Heart left ventricle (tissue), 16 donors: Measurements from ENCODE around the gene AP4M1. TPM values are rescaled to one million over a fixed set of nuclear protein-coding genes. Genes with fewer than 3 reads are reported as not detected.

Experiments used
- ATAC-seq, 4 donors: fragments of 200-7000 bp; cut with Tn5 transposase; one replicate each; pipeline ENCODE4 v1.9.1; 2020 to 2022; ENCODE audit warnings: moderate library complexity in 4 of 4, mild to moderate bottlenecking in 3 of 4, moderate number of reproducible peaks in 1 of 4
- DNase-seq, 5 donors: peaks; one replicate each; pipeline ENCODE4 v3.0.0-alpha.2; 2020
- H3K27ac ChIP-seq, 12 donors: fragments of 200-600 bp; sonication (generic) in 4 of 12; one replicate each; pipeline versions ENCODE4 v1.5.0 to v1.8.0; 2016 to 2022; ENCODE audit warnings: mild to moderate bottlenecking in 2 of 12
- H3K27me3 ChIP-seq, 9 donors: fragments of 200-600 bp; sonication (generic) in 2 of 9; one replicate each; pipeline versions ENCODE4 v1.5.1 to v1.8.0; 2016 to 2022; ENCODE audit warnings: mild to moderate bottlenecking in 3 of 9
- H3K36me3 ChIP-seq, 9 donors: fragments of 200-600 bp; sonication (generic) in 2 of 9; one replicate each; pipeline versions ENCODE4 v1.5.0 to v1.8.0; 2018 to 2022; ENCODE audit warnings: mild to moderate bottlenecking in 2 of 9
- H3K4me1 ChIP-seq, 12 donors: fragments of 200-600 bp; sonication (generic) in 4 of 12; one replicate each; pipeline versions ENCODE4 v1.5.0 to v1.8.0; 2016 to 2022; ENCODE audit warnings: mild to moderate bottlenecking in 3 of 12
- H3K4me3 ChIP-seq, 12 donors: fragments of 200-600 bp; sonication (generic) in 4 of 12; one replicate each; pipeline versions ENCODE4 v1.5.0 to v1.8.0; 2017 to 2022; ENCODE audit warnings: mild to moderate bottlenecking in 9 of 12, moderate library complexity in 4 of 12
- H3K9me3 ChIP-seq, 12 donors: fragments of 200-600 bp; sonication (generic) in 4 of 12; one replicate each; pipeline versions ENCODE4 v1.5.0 to v1.8.0; 2016 to 2022; ENCODE audit warnings: mild to moderate bottlenecking in 1 of 12
- CTCF ChIP-seq, 12 donors: fragments of 200-600 bp; sonication (generic) in 4 of 12; IDR thresholded peaks; one replicate each; pipeline versions ENCODE4 v1.5.0 to v1.8.0; 2018 to 2022; ENCODE audit warnings: antibody characterized with exemption in 12 of 12, mild to moderate bottlenecking in 5 of 12
- POLR2A ChIP-seq, 2 donors: fragments of 450-650 bp; IDR thresholded peaks; one replicate each; pipeline ENCODE4 v1.6.1; 2017; ENCODE audit warnings: antibody characterized with exemption in 2 of 2, mild to moderate bottlenecking in 2 of 2, moderate library complexity in 2 of 2
- WGBS, 4 donors: extraction: QIAGEN DNeasy Blood & Tissue Kit in 2 of 4; methylation state at CpG; one replicate each; pipeline versions ENCODE4 v1.1.5 to v1.1.7; 2013 to 2018; 5-methylcytosine and 5-hydroxymethylcytosine counted together
- intact Hi-C, 10 donors: fragments of 100-400 bp; cut with DNase I; formaldehyde crosslinking; loops; one replicate each; pipeline versions ENCODE4 v1.11.1 to v1.14.2; 2022
- polyA plus RNA-seq, 2 donors: library from polyadenylated mRNA; stranded (reverse); fragments of 200-250 nt; gene quantifications; one replicate each; pipeline ENCODE4 v1.2.3, GENCODE V29; 2013
- total RNA-seq, 9 donors: library from RNA; depleted of rRNA in 2 of 9; stranded (reverse); fragments of >200 nt in 2 of 9; fragmentation: NEBNext Ultra II Directional in 3 of 9; extraction: Animal tissue kit (Norgen Biotek cat#: 25700) in 3 of 9; gene quantifications; one replicate each; pipeline versions ENCODE4 v1.1.0 to v1.2.4, GENCODE V29; 2016 to 2023
- donor health status: ischemic (EF 13 %, LVEDD 7.1; RV severe dilation, severe dysfunction).
- donor health status: healthy with polysubstance abuse.
- donor health status: DM: no; HTN: yes; CAD: no.
- donor health status: DM: no; HTN: no; CAD: no.
- donor health status: ischemic (EF 25% LVEDD 6.9; RV normal size, moderate dysfunction).
- donor health status: ischemic (EF 25% LVEDD 5.7; RV mildly dilated, moderate dysfunction).
- donor health status: healthy.
- donor health status: DM: yes; HTN: yes; CAD: no.
- donor health status: ischemic (EF 35%, LVEDD 5.7; RV mildly dilated, moderate dysfunction).
- donor health status: nonischemic (EF 11% LVEDD 7.7; RV severe dilation, severe dysfunction).
- donor health status: DM: yes; HTN: yes; CAD: no.
- donor health status: PGD.
- donor health status: ischemic (EF 29% LVEDD 5.4; RV normal size, mild dysfunction).
- donor health status: nonischemic (EF 23%, LVEDD 6.1; RV moderate dilation, normal function).

Gene AP4M1
- total and polyA plus RNA-seq, 11 donors = 8.9 to 19.3 (median 12.3) TPM

- intact Hi-C loops = no loop called here
- 79 to 81% (median 80%) methylated on average over 8 to 9 of the region's 9 CpGs for WGBS, 4 donors
- no peak for DNase-seq
- H3K27ac ChIP-seq = no peak overlapping the region
- no peak overlapping the region for H3K4me3 ChIP-seq
- no peaks in the 10 kb centered on the region for H3K9me3 ChIP-seq
- H3K27me3 ChIP-seq = no peaks in the 10 kb centered on the region
- TF ChIP-seq POLR2A (IDR thresholded peaks at IDR 0.05) = no peak
- TF ChIP-seq CTCF (IDR thresholded peaks at IDR 0.05) = no peak
- H3K36me3 ChIP-seq = peaks cover 0 to 95% (median 92%) of the 10 kb centered on the region in 9 donors
- H3K4me1 ChIP-seq = peaks cover 0 to 25% (median 12%) of the 10 kb centered on the region in 12 donors
- no peak for ATAC-seq
Observed at GRCh38 chr7:100095289-100095688, 6.2 kb upstream of the AP4M1 start.

- no peaks in the 10 kb centered on the region for H3K9me3 ChIP-seq
- H3K4me1 ChIP-seq = peaks cover 0 to 25% (median 12%) of the 10 kb centered on the region in 12 donors
- TF ChIP-seq POLR2A (IDR thresholded peaks at IDR 0.05) (no peak), CTCF (IDR thresholded peaks at IDR 0.05) (no peak)
- intact Hi-C loops = no loop called here
- DNase-seq = no peak
- ATAC-seq = no peak
- peaks cover 0 to 91% (median 88%) of the 10 kb centered on the region in 9 donors for H3K36me3 ChIP-seq
- no peak overlapping the region for H3K27ac ChIP-seq
- H3K27me3 ChIP-seq = no peaks in the 10 kb centered on the region
- WGBS, 4 donors = 89 to 95% (median 93%) methylated on average over 17 of the region's 17 CpGs
- H3K4me3 ChIP-seq = no peak overlapping the region
Observed at GRCh38 chr7:100095704-100096103, 5.7 kb upstream of the AP4M1 start.

GRCh38 chr7:100098913-100099312, 2.5 kb upstream of the AP4M1 start:
- Histone ChIP-seq H3K27me3 (no peaks in the 10 kb centered on the region), H3K9me3 (no peaks in the 10 kb centered on the region), H3K4me1 (peaks cover 0 to 30% (median 21%) of the 10 kb centered on the region in 12 donors), H3K4me3 (no peak overlapping the region), H3K36me3 (peaks cover 0 to 69% (median 64%) of the 10 kb centered on the region in 9 donors), H3K27ac (no peak overlapping the region)
- TF ChIP-seq POLR2A (IDR thresholded peaks at IDR 0.05) (no peak), CTCF (IDR thresholded peaks at IDR 0.05) (no peak)
- ATAC-seq = no peak
- intact Hi-C loops = no loop called here
- 82 to 85% (median 84%) methylated on average over 9 to 10 of the region's 10 CpGs for WGBS, 4 donors
- no peak for DNase-seq

GRCh38 chr7:100099452-100099851, 2.0 kb upstream of the AP4M1 start:
- no peak for ATAC-seq
- peak overlapping the region in 2 of 12 donors; percentile 87 to 94 for H3K27ac ChIP-seq
- no peak for DNase-seq
- H3K9me3 ChIP-seq = no peaks in the 10 kb centered on the region
- TF ChIP-seq CTCF (IDR thresholded peaks at IDR 0.05) = no peak
- no peak for TF ChIP-seq POLR2A (IDR thresholded peaks at IDR 0.05)
- peaks cover 0 to 28% (median 21%) of the 10 kb centered on the region in 12 donors for H3K4me1 ChIP-seq
- H3K36me3 ChIP-seq = peaks cover 0 to 69% (median 64%) of the 10 kb centered on the region in 9 donors
- peak overlapping the region in 9 of 12 donors; percentile 65 to 93 (median 77) for H3K4me3 ChIP-seq
- no peaks in the 10 kb centered on the region for H3K27me3 ChIP-seq
- intact Hi-C loops = no loop called here
- WGBS, 4 donors = 62 to 70% (median 65%) methylated on average over 12 of the region's 12 CpGs
